T-helper 2 cell treated with Interferon-gamma antibody and Interleukin-4, amounts not matched to agents 5 μg/mL and 100 μg/mL, for 36 hours (primary cell): ENCODE data around the gene CLDN14.

Source experiments
- DNase-seq: peaks from one replicate; pipeline ENCODE4 v3.0.0; 2021; ENCODE audit warnings: low spot score
- H3K27ac Mint-ChIP-seq: one replicate; pipeline ENCODE4 v1.8.0; 2021; ENCODE audit warnings: mild to moderate bottlenecking, mixed read lengths
- H3K27me3 Mint-ChIP-seq: one replicate; pipeline ENCODE4 v1.8.0; 2021; ENCODE audit warnings: low read depth, mixed read lengths
- H3K36me3 Mint-ChIP-seq: one replicate; pipeline ENCODE4 v1.8.0; 2021; ENCODE audit warnings: low read depth, mixed read lengths
- H3K4me1 Mint-ChIP-seq: one replicate; pipeline ENCODE4 v1.8.0; 2021; ENCODE audit warnings: low read depth, mixed read lengths
- H3K4me3 Mint-ChIP-seq: one replicate; pipeline ENCODE4 v1.8.0; 2022; ENCODE audit warnings: mild to moderate bottlenecking, moderate library complexity, mixed read lengths
- H3K9me3 Mint-ChIP-seq: one replicate; pipeline ENCODE4 v1.8.0; 2021; ENCODE audit warnings: mixed read lengths

CLDN14 gene

DNA sequence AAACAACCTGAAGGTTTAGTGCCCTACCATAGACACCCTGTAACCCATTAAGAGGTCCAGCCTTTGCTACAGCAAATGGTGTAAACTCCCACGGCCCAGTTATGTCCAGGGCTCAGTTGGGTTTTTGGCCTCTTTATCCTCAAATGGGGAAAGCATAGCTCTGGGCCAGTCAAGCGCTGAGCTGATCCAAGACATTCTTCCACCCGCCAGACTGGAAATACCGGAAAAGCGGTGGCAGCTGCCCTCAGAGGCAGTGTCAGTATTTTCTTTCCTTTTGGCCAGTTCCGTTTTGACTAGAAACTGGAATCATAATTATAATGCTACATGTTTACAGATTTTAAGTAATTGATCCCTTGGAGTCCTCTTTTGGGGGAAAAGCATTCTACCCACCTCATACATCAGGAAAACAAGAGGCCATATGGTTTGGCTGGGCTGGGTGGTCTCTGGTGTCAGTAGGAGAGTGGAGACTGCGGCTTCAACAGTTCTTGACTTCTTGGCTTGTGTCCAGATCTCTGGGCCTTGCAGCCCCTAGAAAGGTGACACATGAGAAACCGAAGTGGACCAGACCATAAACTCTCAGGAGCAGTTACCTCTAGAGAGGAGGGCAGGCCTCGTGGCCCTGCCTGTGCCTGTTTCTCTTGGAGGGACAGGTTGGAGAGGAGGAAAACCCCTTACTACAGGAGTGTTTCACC lies 30.2 kb upstream of the CLDN14 start:
- H3K4me1 Mint-ChIP-seq = peaks cover 5% of the 10 kb centered on the region
- DNase-seq = no peak
- H3K4me3 Mint-ChIP-seq = no peak overlapping the region
- H3K9me3 Mint-ChIP-seq = no peaks in the 10 kb centered on the region
- peaks cover 8% of the 10 kb centered on the region for H3K27me3 Mint-ChIP-seq
- no peaks in the 10 kb centered on the region for H3K36me3 Mint-ChIP-seq
- H3K27ac Mint-ChIP-seq = no peak overlapping the region

GRCh38 chr21:36508948-36509347 lies 29.0 kb upstream of the CLDN14 start:
- no peak for DNase-seq
- Mint-ChIP-seq H3K36me3 (no peaks in the 10 kb centered on the region), H3K4me3 (no peak overlapping the region), H3K27me3 (peaks cover 8% of the 10 kb centered on the region), H3K27ac (no peak overlapping the region), H3K4me1 (peaks cover 7% of the 10 kb centered on the region), H3K9me3 (no peaks in the 10 kb centered on the region)

DNA sequence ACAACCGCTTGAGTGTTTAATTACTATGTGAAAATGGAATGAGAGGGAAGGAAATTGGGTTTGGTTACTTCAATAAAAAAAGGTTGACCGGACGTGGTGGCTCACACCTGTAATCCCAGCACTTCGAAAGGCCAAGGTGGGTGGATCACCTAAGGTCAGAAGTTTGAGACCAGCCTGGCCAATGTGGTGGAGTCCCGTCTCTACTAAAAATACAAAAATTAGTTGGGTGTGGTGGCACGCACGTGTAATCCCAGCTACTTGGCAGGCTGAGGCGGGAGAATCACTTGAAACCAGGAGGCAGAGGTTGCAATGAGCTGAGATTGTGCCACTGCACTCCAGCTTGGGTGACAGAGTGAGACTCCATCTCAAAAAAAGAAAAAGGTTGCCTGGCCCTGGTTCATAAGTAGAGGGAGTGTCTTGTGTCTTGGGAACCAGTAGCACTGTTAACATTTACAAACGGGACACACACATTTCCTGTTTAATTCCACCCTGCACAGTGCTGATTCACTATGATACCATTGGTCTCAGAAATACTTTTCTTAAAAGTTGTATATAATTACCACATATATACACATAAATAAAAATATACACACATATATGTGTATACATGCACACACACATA lies 27.6 kb upstream of the CLDN14 start:
- H3K27ac Mint-ChIP-seq = no peak overlapping the region
- H3K27me3 Mint-ChIP-seq = peaks cover 6% of the 10 kb centered on the region
- H3K36me3 Mint-ChIP-seq = no peaks in the 10 kb centered on the region
- H3K9me3 Mint-ChIP-seq = no peaks in the 10 kb centered on the region
- DNase-seq = no peak
- peaks cover 7% of the 10 kb centered on the region for H3K4me1 Mint-ChIP-seq
- H3K4me3 Mint-ChIP-seq = no peak overlapping the region

DNA sequence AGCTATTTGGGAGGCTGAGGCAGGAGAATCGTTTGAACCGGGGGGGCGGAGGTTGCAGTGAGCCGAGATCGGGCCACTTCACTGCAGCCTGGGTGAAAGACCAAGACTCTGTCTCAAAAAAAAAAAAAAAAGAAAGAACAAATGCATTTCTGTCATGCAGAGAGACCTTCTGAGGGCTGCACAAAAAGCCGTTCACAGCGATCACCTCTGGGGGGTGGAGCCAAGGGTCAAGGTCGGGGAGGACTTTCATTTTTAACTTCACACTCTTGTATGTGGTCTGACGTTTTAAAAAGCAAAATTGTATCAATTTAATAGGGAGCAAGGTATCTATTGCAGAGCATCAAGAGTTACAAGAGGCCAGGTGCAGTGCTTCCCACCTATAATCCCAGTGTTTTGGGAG lies 26.6 kb upstream of the CLDN14 start:
- no peak for DNase-seq
- Mint-ChIP-seq H3K27me3 (no peaks in the 10 kb centered on the region), H3K27ac (no peak overlapping the region), H3K36me3 (no peaks in the 10 kb centered on the region), H3K9me3 (no peaks in the 10 kb centered on the region), H3K4me1 (peaks cover 6% of the 10 kb centered on the region), H3K4me3 (no peak overlapping the region)

DNA sequence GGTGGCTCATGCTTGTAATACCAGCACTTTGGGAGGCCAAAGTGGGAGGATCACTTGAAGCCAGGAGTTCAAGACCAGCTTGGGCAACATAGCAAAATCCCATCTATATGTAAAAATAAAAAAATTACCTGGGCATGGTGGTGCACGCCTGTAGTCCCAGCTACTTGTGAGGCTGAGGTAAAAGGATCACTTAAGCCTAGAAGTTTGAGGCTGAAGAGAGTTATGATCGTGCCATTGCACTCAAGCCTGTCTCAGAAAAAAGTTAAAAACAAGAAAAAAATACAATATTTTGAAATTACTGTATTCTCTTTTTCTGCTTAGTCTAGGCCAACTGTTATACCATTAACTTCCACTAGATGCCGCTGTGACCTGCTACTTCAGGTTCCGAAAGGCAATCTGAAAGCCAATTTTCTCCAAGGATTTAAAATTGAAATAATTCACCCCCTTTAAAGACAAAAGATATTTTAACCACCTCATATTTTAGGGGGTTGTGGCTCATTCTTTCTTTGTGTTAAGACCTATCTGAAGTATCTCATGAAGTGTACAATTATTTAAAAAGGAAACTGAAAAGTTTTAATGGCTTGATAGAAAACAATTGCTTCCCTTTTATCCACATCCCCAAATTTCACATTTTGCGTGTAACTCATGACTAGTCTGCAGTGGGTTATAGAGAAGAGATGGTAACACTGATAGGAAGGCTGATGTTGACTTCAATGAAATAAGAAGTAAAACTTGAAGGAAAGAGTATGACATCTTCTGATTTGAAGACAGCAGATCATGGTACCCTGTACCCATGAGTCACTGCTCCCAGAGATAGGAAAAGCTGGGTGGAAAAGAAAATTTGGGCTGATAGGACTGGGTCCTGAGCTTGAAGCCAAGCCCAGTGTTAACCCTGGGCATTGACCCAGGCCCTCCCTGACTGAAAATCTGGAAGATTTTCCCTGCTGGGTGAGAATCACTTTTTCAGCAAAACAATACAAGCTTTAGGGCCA lies 24.4 kb upstream of the CLDN14 start:
- no peaks in the 10 kb centered on the region for H3K36me3 Mint-ChIP-seq
- no peak overlapping the region for H3K4me3 Mint-ChIP-seq
- peaks cover 2% of the 10 kb centered on the region for H3K4me1 Mint-ChIP-seq
- no peaks in the 10 kb centered on the region for H3K9me3 Mint-ChIP-seq
- no peaks in the 10 kb centered on the region for H3K27me3 Mint-ChIP-seq
- DNase-seq = peak; percentile 8
- no peak overlapping the region for H3K27ac Mint-ChIP-seq

DNA sequence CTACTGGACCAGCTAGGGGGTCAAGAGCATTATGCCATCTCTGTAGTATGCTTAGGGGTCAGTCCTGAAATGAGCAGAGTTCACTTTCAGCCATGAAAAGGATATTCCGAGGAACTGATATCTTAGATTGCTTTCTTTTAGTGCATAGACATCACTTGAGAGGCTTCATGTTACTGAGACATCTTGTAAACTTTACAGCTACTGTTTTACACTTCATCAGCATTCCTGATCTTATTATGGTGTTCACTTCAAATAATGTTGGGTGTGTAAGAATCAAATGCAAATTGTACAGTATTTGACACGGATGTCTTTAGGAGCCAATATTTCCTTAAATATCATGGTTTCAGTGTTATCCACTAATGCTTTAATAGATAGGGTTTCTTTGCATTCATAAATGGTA lies 22.4 kb upstream of the CLDN14 start:
- Mint-ChIP-seq H3K4me3 (no peak overlapping the region), H3K27me3 (no peaks in the 10 kb centered on the region), H3K36me3 (no peaks in the 10 kb centered on the region), H3K27ac (no peak overlapping the region), H3K9me3 (no peaks in the 10 kb centered on the region), H3K4me1 (peaks cover 2% of the 10 kb centered on the region)
- DNase-seq = no peak

DNA sequence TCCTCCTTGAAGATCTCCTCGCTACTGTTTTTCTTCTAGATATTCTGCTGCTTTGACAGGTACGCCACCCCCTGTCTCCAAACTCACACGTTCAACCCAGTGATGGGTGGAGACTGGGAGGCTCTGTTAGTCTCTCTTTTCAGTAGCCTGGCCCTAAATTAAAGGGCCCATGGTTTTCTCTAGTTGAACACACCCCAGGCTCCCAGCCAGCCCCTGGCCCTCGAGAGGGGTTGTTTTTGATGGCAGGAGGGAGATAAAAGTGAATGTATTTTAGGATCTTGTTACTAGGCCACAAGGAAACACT lies 21.6 kb upstream of the CLDN14 start:
- no peaks in the 10 kb centered on the region for H3K27me3 Mint-ChIP-seq
- peaks cover 2% of the 10 kb centered on the region for H3K4me1 Mint-ChIP-seq
- no peak overlapping the region for H3K4me3 Mint-ChIP-seq
- H3K9me3 Mint-ChIP-seq = no peaks in the 10 kb centered on the region
- no peak overlapping the region for H3K27ac Mint-ChIP-seq
- no peak for DNase-seq
- no peaks in the 10 kb centered on the region for H3K36me3 Mint-ChIP-seq

GRCh38 chr21:36499578-36500471 lies 19.9 kb upstream of the CLDN14 start:
- DNase-seq = no peak
- Mint-ChIP-seq H3K27ac (no peak overlapping the region), H3K36me3 (no peaks in the 10 kb centered on the region), H3K27me3 (no peaks in the 10 kb centered on the region), H3K4me1 (peaks cover 2% of the 10 kb centered on the region), H3K4me3 (no peak overlapping the region), H3K9me3 (no peaks in the 10 kb centered on the region)

GRCh38 chr21:36494557-36494956 lies 14.6 kb upstream of the CLDN14 start:
- Mint-ChIP-seq H3K4me1 (no peaks in the 10 kb centered on the region), H3K4me3 (no peak overlapping the region), H3K9me3 (no peaks in the 10 kb centered on the region), H3K27me3 (no peaks in the 10 kb centered on the region), H3K36me3 (no peaks in the 10 kb centered on the region), H3K27ac (no peak overlapping the region)
- DNase-seq = no peak

DNA sequence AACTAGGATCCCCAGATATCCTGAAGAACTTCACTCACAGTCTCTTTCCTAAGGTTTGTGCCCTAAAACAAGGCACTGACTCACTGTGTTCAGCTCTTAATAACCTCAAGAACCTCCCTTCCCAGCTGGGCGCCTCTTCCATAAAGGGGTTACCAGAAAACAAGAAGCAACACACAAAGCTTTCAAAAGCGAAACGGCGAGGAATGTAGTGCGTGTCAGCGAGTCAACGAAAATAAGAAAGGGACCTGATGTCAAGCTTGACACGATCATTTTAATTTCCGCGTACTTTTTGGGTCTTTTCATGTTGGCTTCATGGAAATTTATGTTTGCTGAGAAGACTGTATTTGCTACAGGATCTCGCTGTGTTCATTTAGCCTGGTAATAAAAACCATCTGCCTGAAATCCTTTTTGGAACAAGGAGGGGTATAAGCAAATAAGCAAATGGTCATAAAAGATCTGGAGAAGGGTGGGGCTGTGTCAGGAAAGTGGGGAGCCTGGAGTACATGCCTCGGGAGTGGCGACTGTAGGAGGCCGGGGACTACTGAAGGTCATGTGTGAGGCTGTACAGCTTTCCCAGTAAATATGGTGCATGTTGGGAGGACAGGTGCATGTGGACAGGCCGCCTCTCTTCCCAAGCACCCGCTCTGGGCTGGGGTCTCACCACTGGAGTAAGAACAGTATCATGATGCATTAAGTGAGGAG lies 11.4 kb upstream of the CLDN14 start:
- Mint-ChIP-seq H3K36me3 (no peaks in the 10 kb centered on the region), H3K9me3 (no peaks in the 10 kb centered on the region), H3K4me3 (no peak overlapping the region), H3K4me1 (no peaks in the 10 kb centered on the region), H3K27me3 (no peaks in the 10 kb centered on the region), H3K27ac (no peak overlapping the region)
- no peak for DNase-seq

DNA sequence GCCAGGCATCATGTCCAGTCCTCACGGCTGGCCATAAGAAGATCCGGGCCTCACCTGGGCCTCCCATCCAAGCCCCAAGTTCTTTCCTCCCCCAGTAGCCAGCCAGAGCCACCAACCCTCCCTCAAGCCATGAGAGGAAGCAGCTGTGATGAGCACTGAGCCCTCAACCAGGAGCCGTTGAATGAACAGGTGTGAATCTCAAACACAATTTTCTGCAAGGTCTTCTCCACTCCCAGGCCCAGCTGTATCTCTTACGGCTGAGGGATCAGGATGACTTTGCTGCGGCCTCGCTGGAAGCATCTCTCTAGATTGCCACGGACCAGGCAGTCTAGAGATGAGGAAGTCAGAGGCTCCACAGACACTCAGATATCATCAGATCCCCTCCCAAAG lies 9.8 kb upstream of the CLDN14 start:
- no peaks in the 10 kb centered on the region for H3K4me1 Mint-ChIP-seq
- H3K27ac Mint-ChIP-seq = no peak overlapping the region
- no peak overlapping the region for H3K4me3 Mint-ChIP-seq
- H3K9me3 Mint-ChIP-seq = no peaks in the 10 kb centered on the region
- H3K27me3 Mint-ChIP-seq = no peaks in the 10 kb centered on the region
- no peaks in the 10 kb centered on the region for H3K36me3 Mint-ChIP-seq
- no peak for DNase-seq

- Mint-ChIP-seq H3K27me3 (no peaks in the 10 kb centered on the region), H3K4me1 (no peaks in the 10 kb centered on the region), H3K27ac (no peak overlapping the region), H3K36me3 (no peaks in the 10 kb centered on the region), H3K4me3 (no peak overlapping the region), H3K9me3 (no peaks in the 10 kb centered on the region)
- no peak for DNase-seq
Measured at GRCh38 chr21:36489103-36489775, 9.3 kb upstream of the CLDN14 start.
